Heart left ventricle (tissue), 16 donors: Measurements from ENCODE around the gene RSU1. TPM values are rescaled to one million over a fixed set of nuclear protein-coding genes. Genes with fewer than 3 reads are reported as not detected.

ENCODE experiments used
- ATAC-seq, 4 donors: fragments of 200-7000 bp; cut with Tn5 transposase; one replicate each; pipeline ENCODE4 v1.9.1; 2020 to 2022; ENCODE audit warnings: moderate library complexity in 4 of 4, mild to moderate bottlenecking in 3 of 4, moderate number of reproducible peaks in 1 of 4
- DNase-seq, 5 donors: peaks; one replicate each; pipeline ENCODE4 v3.0.0-alpha.2; 2020
- H3K27ac ChIP-seq, 12 donors: fragments of 200-600 bp; sonication (generic) in 4 of 12; one replicate each; pipeline versions ENCODE4 v1.5.0 to v1.8.0; 2016 to 2022; ENCODE audit warnings: mild to moderate bottlenecking in 2 of 12
- H3K27me3 ChIP-seq, 9 donors: fragments of 200-600 bp; sonication (generic) in 2 of 9; one replicate each; pipeline versions ENCODE4 v1.5.1 to v1.8.0; 2016 to 2022; ENCODE audit warnings: mild to moderate bottlenecking in 3 of 9
- H3K36me3 ChIP-seq, 9 donors: fragments of 200-600 bp; sonication (generic) in 2 of 9; one replicate each; pipeline versions ENCODE4 v1.5.0 to v1.8.0; 2018 to 2022; ENCODE audit warnings: mild to moderate bottlenecking in 2 of 9
- H3K4me1 ChIP-seq, 12 donors: fragments of 200-600 bp; sonication (generic) in 4 of 12; one replicate each; pipeline versions ENCODE4 v1.5.0 to v1.8.0; 2016 to 2022; ENCODE audit warnings: mild to moderate bottlenecking in 3 of 12
- H3K4me3 ChIP-seq, 12 donors: fragments of 200-600 bp; sonication (generic) in 4 of 12; one replicate each; pipeline versions ENCODE4 v1.5.0 to v1.8.0; 2017 to 2022; ENCODE audit warnings: mild to moderate bottlenecking in 9 of 12, moderate library complexity in 4 of 12
- H3K9me3 ChIP-seq, 12 donors: fragments of 200-600 bp; sonication (generic) in 4 of 12; one replicate each; pipeline versions ENCODE4 v1.5.0 to v1.8.0; 2016 to 2022; ENCODE audit warnings: mild to moderate bottlenecking in 1 of 12
- POLR2A ChIP-seq, 2 donors: fragments of 450-650 bp; IDR thresholded peaks; one replicate each; pipeline ENCODE4 v1.6.1; 2017; ENCODE audit warnings: antibody characterized with exemption in 2 of 2, mild to moderate bottlenecking in 2 of 2, moderate library complexity in 2 of 2
- WGBS, 4 donors: extraction: QIAGEN DNeasy Blood & Tissue Kit in 2 of 4; methylation state at CpG; one replicate each; pipeline versions ENCODE4 v1.1.5 to v1.1.7; 2013 to 2018; 5-methylcytosine and 5-hydroxymethylcytosine counted together
- intact Hi-C, 10 donors: fragments of 100-400 bp; cut with DNase I; formaldehyde crosslinking; loops; one replicate each; pipeline versions ENCODE4 v1.11.1 to v1.14.2; 2022
- polyA plus RNA-seq, 2 donors: library from polyadenylated mRNA; stranded (reverse); fragments of 200-250 nt; gene quantifications; one replicate each; pipeline ENCODE4 v1.2.3, GENCODE V29; 2013
- total RNA-seq, 9 donors: library from RNA; depleted of rRNA in 2 of 9; stranded (reverse); fragments of >200 nt in 2 of 9; fragmentation: NEBNext Ultra II Directional in 3 of 9; extraction: Animal tissue kit (Norgen Biotek cat#: 25700) in 3 of 9; gene quantifications; one replicate each; pipeline versions ENCODE4 v1.1.0 to v1.2.4, GENCODE V29; 2016 to 2023
- TF ChIP-seq, protein P1 (sequence below), 12 donors: fragments of 200-600 bp; sonication (generic) in 4 of 12; IDR thresholded peaks; one replicate each; pipeline versions ENCODE4 v1.5.0 to v1.8.0; 2018 to 2022; ENCODE audit warnings: antibody characterized with exemption in 12 of 12, mild to moderate bottlenecking in 5 of 12
- donor health status: ischemic (EF 13 %, LVEDD 7.1; RV severe dilation, severe dysfunction).
- donor health status: healthy with polysubstance abuse.
- donor health status: DM: no; HTN: yes; CAD: no.
- donor health status: DM: no; HTN: no; CAD: no.
- donor health status: ischemic (EF 25% LVEDD 6.9; RV normal size, moderate dysfunction).
- donor health status: ischemic (EF 25% LVEDD 5.7; RV mildly dilated, moderate dysfunction).
- donor health status: healthy.
- donor health status: DM: yes; HTN: yes; CAD: no.
- donor health status: ischemic (EF 35%, LVEDD 5.7; RV mildly dilated, moderate dysfunction).
- donor health status: nonischemic (EF 11% LVEDD 7.7; RV severe dilation, severe dysfunction).
- donor health status: DM: yes; HTN: yes; CAD: no.
- donor health status: PGD.
- donor health status: ischemic (EF 29% LVEDD 5.4; RV normal size, mild dysfunction).
- donor health status: nonischemic (EF 23%, LVEDD 6.1; RV moderate dilation, normal function).

Gene RSU1
- total and polyA plus RNA-seq, 11 donors: 29.6 to 84.1 (median 53.0) TPM

DNA sequence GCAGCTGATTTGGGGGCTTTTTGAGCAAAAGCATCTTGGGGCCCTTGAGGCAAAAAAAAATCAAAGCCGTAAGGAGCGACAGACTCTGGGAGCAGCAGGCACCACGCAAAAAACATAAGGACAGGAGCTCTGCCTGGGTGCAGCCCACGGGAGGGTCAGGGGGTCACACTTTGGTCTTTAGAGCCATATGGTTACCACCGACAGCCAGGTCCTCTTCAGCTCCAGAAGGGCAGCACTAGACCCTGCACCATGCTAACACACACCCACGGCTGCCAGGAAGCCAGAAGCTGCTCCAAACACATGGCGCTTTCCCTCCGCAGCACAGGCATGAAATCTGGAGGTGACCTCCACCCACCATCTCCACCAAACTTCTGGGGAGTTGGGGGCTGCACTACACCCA, 47.1 kb downstream of the RSU1 start:
- TF ChIP-seq, protein P1, sequence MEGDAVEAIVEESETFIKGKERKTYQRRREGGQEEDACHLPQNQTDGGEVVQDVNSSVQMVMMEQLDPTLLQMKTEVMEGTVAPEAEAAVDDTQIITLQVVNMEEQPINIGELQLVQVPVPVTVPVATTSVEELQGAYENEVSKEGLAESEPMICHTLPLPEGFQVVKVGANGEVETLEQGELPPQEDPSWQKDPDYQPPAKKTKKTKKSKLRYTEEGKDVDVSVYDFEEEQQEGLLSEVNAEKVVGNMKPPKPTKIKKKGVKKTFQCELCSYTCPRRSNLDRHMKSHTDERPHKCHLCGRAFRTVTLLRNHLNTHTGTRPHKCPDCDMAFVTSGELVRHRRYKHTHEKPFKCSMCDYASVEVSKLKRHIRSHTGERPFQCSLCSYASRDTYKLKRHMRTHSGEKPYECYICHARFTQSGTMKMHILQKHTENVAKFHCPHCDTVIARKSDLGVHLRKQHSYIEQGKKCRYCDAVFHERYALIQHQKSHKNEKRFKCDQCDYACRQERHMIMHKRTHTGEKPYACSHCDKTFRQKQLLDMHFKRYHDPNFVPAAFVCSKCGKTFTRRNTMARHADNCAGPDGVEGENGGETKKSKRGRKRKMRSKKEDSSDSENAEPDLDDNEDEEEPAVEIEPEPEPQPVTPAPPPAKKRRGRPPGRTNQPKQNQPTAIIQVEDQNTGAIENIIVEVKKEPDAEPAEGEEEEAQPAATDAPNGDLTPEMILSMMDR (IDR thresholded peaks at IDR 0.05): no peak
- no peak for TF ChIP-seq POLR2A (IDR thresholded peaks at IDR 0.05)
- Histone ChIP-seq H3K9me3 (no peaks in the 10 kb centered on the region), H3K4me3 (no peak overlapping the region), H3K36me3 (no peaks in the 10 kb centered on the region), H3K4me1 (peaks cover 0 to 19% (median 5%) of the 10 kb centered on the region in 12 donors), H3K27ac (no peak overlapping the region), H3K27me3 (no peaks in the 10 kb centered on the region)
- WGBS, 4 donors: 83 to 97% (median 94%) methylated on average over 6 to 8 of the region's 8 CpGs
- no peak for ATAC-seq
- intact Hi-C loops: loop anchor here in 9 of 10 donors (5.0 to 10.0 kb wide), 5 partner anchors 335 to 865 kb away; partner anchors contain the start of gene PTER (in 1 of the 9)
- DNase-seq: no peak

DNA sequence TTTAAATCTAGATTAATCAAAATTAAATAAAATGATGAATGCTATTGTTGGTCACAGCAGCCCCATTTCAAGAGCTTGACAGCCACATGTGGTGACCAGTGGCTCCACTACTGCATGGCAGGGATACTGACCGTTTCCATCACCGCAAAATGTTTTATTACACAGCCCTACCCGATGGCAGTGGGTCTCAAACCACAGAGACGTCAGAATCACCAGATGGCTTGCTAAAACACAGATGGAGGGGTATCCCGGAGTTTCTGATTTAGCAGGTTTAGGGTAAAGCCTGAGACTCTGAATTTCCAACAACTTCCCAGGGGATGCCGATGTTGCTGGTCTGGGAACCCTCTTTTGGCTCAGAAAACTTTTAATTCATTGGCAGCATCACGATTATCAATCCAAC, 47.9 kb downstream of the RSU1 start:
- no peak for TF ChIP-seq POLR2A (IDR thresholded peaks at IDR 0.05)
- TF ChIP-seq, protein P1 (IDR thresholded peaks at IDR 0.05): no peak
- WGBS, 4 donors: 90 to 96% (median 95%) methylated on average over 7 of the region's 7 CpGs
- Histone ChIP-seq H3K4me3 (no peak overlapping the region), H3K27me3 (no peaks in the 10 kb centered on the region), H3K27ac (no peak overlapping the region), H3K9me3 (no peaks in the 10 kb centered on the region), H3K36me3 (peaks cover 0 to 1% (median 0%) of the 10 kb centered on the region in 9 donors), H3K4me1 (peaks cover 0 to 19% (median 5%) of the 10 kb centered on the region in 12 donors)
- DNase-seq: no peak
- no peak for ATAC-seq
- intact Hi-C loops: no loop called here

DNA sequence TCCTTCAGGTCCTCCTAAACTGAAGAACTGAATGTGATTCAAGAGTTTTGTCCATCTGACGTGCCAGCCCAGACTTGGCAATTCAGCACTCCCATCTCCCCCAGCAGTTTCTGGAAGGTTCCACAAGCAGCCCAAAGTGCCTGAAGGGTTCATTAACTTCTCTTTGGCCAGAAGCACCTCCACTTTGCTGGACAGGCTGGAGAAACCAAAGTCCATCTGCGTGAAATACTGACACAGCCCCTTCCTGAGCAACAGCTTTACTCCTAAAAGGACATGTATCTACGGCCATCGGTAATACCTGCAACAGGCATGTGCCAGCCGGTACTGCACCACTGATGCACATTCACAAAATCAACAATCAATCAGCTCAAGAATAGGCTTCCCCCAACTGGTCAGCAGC, 48.5 kb downstream of the RSU1 start:
- TF ChIP-seq, protein P1 (IDR thresholded peaks at IDR 0.05): no peak
- TF ChIP-seq POLR2A (IDR thresholded peaks at IDR 0.05): no peak
- Histone ChIP-seq H3K36me3 (peaks cover 0 to 8% (median 3%) of the 10 kb centered on the region in 9 donors), H3K4me3 (no peak overlapping the region), H3K27ac (no peak overlapping the region), H3K9me3 (no peaks in the 10 kb centered on the region), H3K4me1 (peaks cover 0 to 19% (median 5%) of the 10 kb centered on the region in 12 donors), H3K27me3 (no peaks in the 10 kb centered on the region)
- intact Hi-C loops: no loop called here
- no peak for DNase-seq
- ATAC-seq: no peak
- WGBS, 4 donors: 93 to 98% (median 94%) methylated on average over 5 of the region's 5 CpGs

DNA sequence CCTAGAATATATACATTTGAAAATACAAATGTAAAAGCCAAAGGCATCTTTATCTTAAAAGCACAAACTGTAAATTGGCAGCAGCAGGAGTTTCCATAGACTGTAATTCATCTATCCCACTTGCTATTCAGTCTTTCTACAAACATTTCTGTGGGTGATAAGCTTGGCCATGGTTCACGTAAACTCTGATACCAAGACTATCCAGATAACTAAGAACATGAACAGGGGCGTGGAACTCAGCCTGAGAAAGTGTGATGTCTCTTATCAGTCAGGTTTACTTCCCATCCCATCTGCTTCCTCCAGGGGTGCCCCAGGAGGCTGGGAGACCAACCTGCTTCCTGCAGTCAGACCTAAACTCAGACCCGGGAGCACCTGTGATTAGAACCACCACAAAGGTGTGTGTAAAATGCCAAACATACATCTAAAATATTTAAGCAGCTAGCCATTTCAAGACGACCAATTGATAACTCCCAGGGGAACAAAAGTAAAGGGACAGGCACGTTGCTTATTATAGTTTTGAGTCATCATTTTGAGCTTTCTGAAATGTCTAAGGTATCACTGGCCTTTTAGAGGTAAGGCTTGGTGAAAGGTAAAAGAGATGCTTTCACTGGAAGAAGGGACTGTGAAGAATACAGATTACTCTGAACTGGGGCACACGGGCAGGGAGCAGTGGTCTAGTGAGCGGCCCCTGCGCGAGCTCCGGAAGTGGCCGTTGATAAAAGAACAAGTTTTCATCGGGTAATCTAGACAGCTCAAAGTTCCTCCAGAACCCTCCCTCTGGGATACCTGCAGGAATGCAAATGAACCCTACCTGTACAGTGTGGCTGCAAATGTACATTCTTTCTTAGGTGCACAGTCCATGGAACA, 51.5 kb downstream of the RSU1 start:
- no peak overlapping the region for H3K4me3 ChIP-seq
- no peaks in the 10 kb centered on the region for H3K9me3 ChIP-seq
- WGBS, 4 donors: 56 to 68% (median 61%) methylated on average over 12 of the region's 12 CpGs
- TF ChIP-seq, protein P1 (IDR thresholded peaks at IDR 0.05): no peak
- TF ChIP-seq POLR2A (IDR thresholded peaks at IDR 0.05): no peak
- ATAC-seq: no peak
- H3K27ac ChIP-seq: no peak overlapping the region
- peaks cover 0 to 20% (median 3%) of the 10 kb centered on the region in 12 donors for H3K4me1 ChIP-seq
- DNase-seq: no peak
- H3K27me3 ChIP-seq: no peaks in the 10 kb centered on the region
- intact Hi-C loops: no loop called here
- H3K36me3 ChIP-seq: peaks cover 0 to 30% (median 6%) of the 10 kb centered on the region in 9 donors
